ENCODE measurements around the gene FLG.
"Not testable (repeated sequence)": the region's sequence is repeated elsewhere in the genome, so short reads cannot be mapped to it uniquely, and the experiment has no call there.

The FLG gene

DNA sequence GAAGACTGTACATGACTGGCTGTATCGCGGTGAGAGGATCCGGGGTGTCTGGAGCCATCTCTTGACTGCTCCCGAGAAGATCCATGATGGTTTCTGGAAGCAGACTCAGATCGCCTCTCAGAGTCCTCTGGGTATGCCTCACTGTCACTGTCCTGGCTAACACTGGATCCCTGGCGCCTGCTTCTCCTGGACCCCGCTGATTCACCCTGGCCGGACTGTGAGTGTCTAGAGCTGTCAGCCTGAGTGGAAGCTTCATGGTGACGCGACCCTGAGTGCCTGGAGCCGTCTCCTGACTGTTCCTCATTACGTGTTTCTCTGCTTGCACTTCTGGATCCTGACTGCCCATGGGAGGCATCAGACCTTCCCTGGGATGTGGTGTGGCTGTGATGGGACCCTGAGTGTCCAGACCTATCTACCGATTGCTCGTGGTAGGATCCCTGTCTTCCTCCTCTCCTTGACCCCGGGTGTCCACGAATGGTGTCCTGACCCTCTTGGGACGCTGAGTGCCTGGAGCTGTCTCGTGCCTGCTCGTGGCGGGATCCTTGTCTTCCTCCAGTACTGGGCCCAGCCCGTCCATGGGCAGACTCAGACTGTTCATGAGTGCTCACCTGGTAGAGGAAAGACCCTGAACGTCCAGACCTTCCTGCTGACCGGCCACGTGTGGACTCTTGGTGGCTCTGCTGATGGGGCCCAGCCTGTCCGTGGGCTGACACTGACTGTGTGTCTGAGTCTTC lies 21.7 kb downstream of the FLG start:
- not testable (repeated sequence) for DNase-seq

DNA sequence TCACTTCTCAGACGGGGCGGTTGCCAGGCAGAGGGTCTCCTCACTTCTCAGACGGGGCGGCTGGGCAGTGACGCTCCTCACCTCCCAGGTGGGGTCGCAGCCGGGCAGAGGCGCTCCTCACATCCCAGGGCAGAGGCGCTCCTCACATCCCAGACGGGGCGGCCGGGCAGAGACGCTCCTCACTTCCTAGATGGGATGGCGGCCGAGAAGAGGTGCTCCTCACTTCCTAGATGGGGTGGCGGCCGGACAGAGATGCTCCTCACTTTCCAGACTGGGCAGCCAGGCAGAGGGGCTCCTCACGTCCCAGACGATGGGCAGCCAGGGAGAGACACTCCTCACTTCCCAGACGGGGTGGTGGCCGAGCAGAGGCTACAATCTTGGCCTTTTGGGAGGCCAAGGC lies 68.6 kb downstream of the FLG start:
- DNase-seq, result not testable (repeated sequence)

All from anterior cingulate cortex (tissue), 58 donors.